BLaER1 treated with 17β-estradiol and CSF1 and Interleukin-3, amounts not matched to agents 10 nM and 100 nM (cell line): ENCODE results near the gene PPP2R2D.
A peak's percentile ranks its signal among the peaks of the same experiment; 100 is the strongest.
"Not testable (repeated sequence)": the region's sequence is repeated elsewhere in the genome, so short reads cannot be mapped to it uniquely, and the experiment has no call there.

Experiments used
- H3K27ac ChIP-seq, 11 experiments: shearing (Covaris generic); formaldehyde crosslinking; 2 replicates each; pipeline ENCODE4 v1.8.1; 2022
- H3K27me3 ChIP-seq, 11 experiments: shearing (Covaris generic); formaldehyde crosslinking; 2 replicates each; pipeline ENCODE4 v1.8.1; 2022
- H3K36me3 ChIP-seq, 11 experiments: shearing (Covaris generic); formaldehyde crosslinking; 2 replicates each; pipeline ENCODE4 v1.8.1; 2022
- H3K4me1 ChIP-seq, 10 experiments: shearing (Covaris generic); formaldehyde crosslinking; 2 replicates each; pipeline ENCODE4 v1.8.1; 2022
- H3K4me2 ChIP-seq, 11 experiments: shearing (Covaris generic); formaldehyde crosslinking; 2 replicates each; pipeline ENCODE4 v1.8.1; 2022
- H3K4me3 ChIP-seq, 10 experiments: shearing (Covaris generic); formaldehyde crosslinking; 2 replicates each; pipeline ENCODE4 v1.8.1; 2022
- H3K9ac ChIP-seq, 11 experiments: shearing (Covaris generic); formaldehyde crosslinking; 2 replicates each; pipeline ENCODE4 v1.8.1; 2022
- H3K9me3 ChIP-seq, 11 experiments: shearing (Covaris generic); formaldehyde crosslinking; replicated peaks in 1 of 11; 2 replicates each; pipeline ENCODE4 v1.8.1; 2022
- H4K20me1 ChIP-seq, 11 experiments: shearing (Covaris generic); formaldehyde crosslinking; 2 replicates each; pipeline ENCODE4 v1.8.1; 2022
- Cebpa-rat ChIP-seq, 11 experiments: shearing (Covaris generic); IDR thresholded peaks; 2 replicates each; pipeline ENCODE4 v1.8.1; 2022

Gene PPP2R2D

DNA sequence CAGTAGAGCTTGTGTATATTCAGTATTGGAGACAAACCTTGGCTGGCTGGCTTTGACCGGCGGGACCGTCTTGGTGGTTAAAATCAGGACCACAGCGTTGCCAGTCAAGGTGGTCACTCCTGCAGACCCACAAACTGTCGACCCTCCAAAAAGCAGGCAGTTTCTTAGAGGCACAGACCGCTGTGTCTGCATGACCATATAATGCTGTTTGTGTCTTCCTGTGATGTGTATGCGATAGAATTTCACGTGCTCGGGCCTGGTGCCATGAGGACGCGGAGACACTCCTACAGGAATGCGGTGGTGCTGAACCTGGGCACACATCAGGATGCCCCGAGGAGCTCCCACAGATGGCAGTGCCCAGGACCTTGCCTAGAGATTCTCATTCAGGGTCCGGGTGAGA is 46.1 kb downstream of the PPP2R2D start:
- Histone ChIP-seq H3K4me1 (peaks cover 0 to 21% (median 10%) of the 10 kb centered on the region in 10 experiments; a peak in 13 of 20 replicates), H3K4me3 (no peak overlapping the region), H3K27me3 (no peaks in the 10 kb centered on the region), H3K9me3 (peaks cover 0 to 5% (median 0%) of the 10 kb centered on the region in 11 experiments; a peak in 2 of 22 replicates), H3K27ac (no peak overlapping the region), H3K9ac (no peak overlapping the region), H4K20me1 (peaks cover 7 to 93% (median 50%) of the 10 kb centered on the region in 11 experiments; a peak in 17 of 22 replicates), H3K36me3 (peaks cover 91 to 100% (median 97%) of the 10 kb centered on the region in 11 experiments), H3K4me2 (no peak overlapping the region)
- TF ChIP-seq Cebpa-rat (IDR thresholded peaks at IDR 0.05), result no peak

GRCh38 chr10:131947631-131948347 is 47.0 kb downstream of the PPP2R2D start:
- no peak for TF ChIP-seq Cebpa-rat (IDR thresholded peaks at IDR 0.05)
- H3K36me3 ChIP-seq, result peaks cover 84 to 98% (median 91%) of the 10 kb centered on the region in 11 experiments
- H4K20me1 ChIP-seq, result peaks cover 7 to 90% (median 43%) of the 10 kb centered on the region in 11 experiments; a peak in 17 of 22 replicates
- H3K4me2 ChIP-seq, result peak overlapping the region in 7 of 11 experiments; percentile 3 to 65 (median 34); a peak in 12 of 22 replicates
- H3K4me3 ChIP-seq, result no peak overlapping the region
- H3K9me3 ChIP-seq, result peaks cover 0 to 5% (median 0%) of the 10 kb centered on the region in 11 experiments; a peak in 2 of 22 replicates
- peaks cover 0 to 21% (median 10%) of the 10 kb centered on the region in 10 experiments; a peak in 13 of 20 replicates for H3K4me1 ChIP-seq
- no peak overlapping the region for H3K27ac ChIP-seq
- H3K9ac ChIP-seq, result no peak overlapping the region
- no peaks in the 10 kb centered on the region for H3K27me3 ChIP-seq

GRCh38 chr10:131948501-131948900 is 47.7 kb downstream of the PPP2R2D start:
- Histone ChIP-seq H3K4me2 (peak overlapping the region in 1 of 11 experiments; percentile 34; a peak in 2 of 22 replicates), H3K9me3 (peaks cover 0 to 5% (median 0%) of the 10 kb centered on the region in 11 experiments; a peak in 2 of 22 replicates), H3K4me1 (peaks cover 0 to 21% (median 10%) of the 10 kb centered on the region in 10 experiments; a peak in 13 of 20 replicates), H3K9ac (no peak overlapping the region), H4K20me1 (peaks cover 1 to 90% (median 42%) of the 10 kb centered on the region in 11 experiments; a peak in 17 of 22 replicates), H3K27me3 (no peaks in the 10 kb centered on the region), H3K4me3 (no peak overlapping the region), H3K27ac (no peak overlapping the region), H3K36me3 (peaks cover 84 to 98% (median 90%) of the 10 kb centered on the region in 11 experiments)
- no peak for TF ChIP-seq Cebpa-rat (IDR thresholded peaks at IDR 0.05)

- Histone ChIP-seq H3K36me3 (peaks cover 84 to 98% (median 90%) of the 10 kb centered on the region in 11 experiments), H3K9ac (no peak overlapping the region), H3K9me3 (peaks cover 0 to 5% (median 0%) of the 10 kb centered on the region in 11 experiments; a peak in 2 of 22 replicates), H3K27me3 (no peaks in the 10 kb centered on the region), H3K4me2 (no peak overlapping the region), H3K4me1 (peaks cover 0 to 21% (median 10%) of the 10 kb centered on the region in 10 experiments; a peak in 13 of 20 replicates), H3K27ac (no peak overlapping the region), H3K4me3 (no peak overlapping the region), H4K20me1 (peaks cover 3 to 90% (median 43%) of the 10 kb centered on the region in 11 experiments; a peak in 18 of 22 replicates)
- no peak for TF ChIP-seq Cebpa-rat (IDR thresholded peaks at IDR 0.05)
Measured at GRCh38 chr10:131949041-131949862, 48.4 kb downstream of the PPP2R2D start.

GRCh38 chr10:131949908-131950307 is 49.1 kb downstream of the PPP2R2D start:
- peaks cover 0 to 21% (median 10%) of the 10 kb centered on the region in 10 experiments; a peak in 13 of 20 replicates for H3K4me1 ChIP-seq
- not testable (repeated sequence) for H3K4me2 ChIP-seq, H3K9me3 ChIP-seq, H3K9ac ChIP-seq, H3K4me3 ChIP-seq, H3K27ac ChIP-seq, H3K27me3 ChIP-seq
- peaks cover 84 to 98% (median 90%) of the 10 kb centered on the region in 11 experiments for H3K36me3 ChIP-seq
- peaks cover 3 to 90% (median 44%) of the 10 kb centered on the region in 11 experiments; a peak in 18 of 22 replicates for H4K20me1 ChIP-seq

DNA sequence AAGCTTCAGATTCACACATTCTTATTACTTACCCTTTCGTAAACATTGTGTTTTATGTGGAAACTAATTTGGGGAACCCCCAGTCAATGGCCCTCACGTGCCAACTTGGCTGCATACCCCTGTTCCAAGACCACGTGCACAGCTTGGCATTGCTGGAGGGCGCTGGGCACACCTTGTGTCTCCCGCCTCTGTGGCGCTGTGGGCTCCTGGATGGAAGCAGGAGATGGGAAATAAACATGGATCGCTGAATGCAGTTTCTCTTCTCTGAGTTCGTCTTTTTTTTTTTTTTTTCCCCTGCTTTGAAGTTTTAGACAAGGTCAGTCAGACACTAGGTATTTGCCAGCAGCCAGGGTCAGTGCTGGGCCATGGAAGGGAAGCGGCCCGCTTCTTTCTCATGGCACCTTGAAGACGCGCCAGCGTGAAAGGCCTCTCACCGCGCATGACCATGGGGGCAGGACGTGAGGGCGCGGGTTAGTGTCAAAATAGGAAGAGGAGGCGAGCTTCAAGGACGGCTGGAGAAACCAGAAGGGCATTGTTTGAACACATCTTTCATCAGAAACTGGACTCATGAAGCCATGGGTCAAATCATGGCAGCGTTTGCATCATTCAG is 53.7 kb downstream of the PPP2R2D start:
- Histone ChIP-seq H3K4me1 (no peaks in the 10 kb centered on the region), H4K20me1 (peaks cover 3 to 84% (median 27%) of the 10 kb centered on the region in 11 experiments; a peak in 20 of 22 replicates), H3K4me2 (no peak overlapping the region), H3K36me3 (peaks cover 70 to 97% (median 83%) of the 10 kb centered on the region in 11 experiments), H3K9ac (no peak overlapping the region), H3K4me3 (no peak overlapping the region), H3K27ac (no peak overlapping the region), H3K27me3 (no peaks in the 10 kb centered on the region), H3K9me3 (peaks cover 0 to 5% (median 0%) of the 10 kb centered on the region in 11 experiments; a peak in 2 of 22 replicates)
- TF ChIP-seq Cebpa-rat (IDR thresholded peaks at IDR 0.05), result no peak

DNA sequence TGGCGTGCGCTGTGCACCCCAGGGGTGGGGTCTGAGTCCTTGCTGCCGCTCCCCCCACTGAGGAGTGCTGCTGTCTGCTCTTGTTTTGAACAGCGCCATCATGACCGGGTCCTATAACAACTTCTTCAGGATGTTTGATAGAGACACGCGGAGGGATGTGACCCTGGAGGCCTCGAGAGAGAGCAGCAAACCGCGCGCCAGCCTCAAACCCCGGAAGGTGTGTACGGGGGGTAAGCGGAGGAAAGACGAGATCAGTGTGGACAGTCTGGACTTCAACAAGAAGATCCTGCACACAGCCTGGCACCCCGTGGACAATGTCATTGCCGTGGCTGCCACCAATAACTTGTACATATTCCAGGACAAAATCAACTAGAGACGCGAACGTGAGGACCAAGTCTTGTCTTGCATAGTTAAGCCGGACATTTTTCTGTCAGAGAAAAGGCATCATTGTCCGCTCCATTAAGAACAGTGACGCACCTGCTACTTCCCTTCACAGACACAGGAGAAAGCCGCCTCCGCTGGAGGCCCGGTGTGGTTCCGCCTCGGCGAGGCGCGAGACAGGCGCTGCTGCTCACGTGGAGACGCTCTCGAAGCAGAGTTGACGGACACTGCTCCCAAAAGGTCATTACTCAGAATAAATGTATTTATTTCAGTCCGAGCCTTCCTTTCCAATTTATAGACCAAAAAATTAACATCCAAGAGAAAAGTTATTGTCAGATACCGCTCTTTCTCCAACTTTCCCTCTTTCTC is 55.0 kb downstream of the PPP2R2D start:
- Histone ChIP-seq H3K4me3 (no peak overlapping the region), H3K4me2 (no peak overlapping the region), H3K9me3 (peaks cover 0 to 5% (median 0%) of the 10 kb centered on the region in 11 experiments; a peak in 2 of 22 replicates), H3K27me3 (no peaks in the 10 kb centered on the region), H4K20me1 (peaks cover 5 to 88% (median 37%) of the 10 kb centered on the region in 11 experiments; a peak in 21 of 22 replicates), H3K9ac (no peak overlapping the region), H3K36me3 (peaks cover 60 to 97% (median 82%) of the 10 kb centered on the region in 11 experiments), H3K27ac (no peak overlapping the region), H3K4me1 (peaks cover 4 to 9% (median 5%) of the 10 kb centered on the region in 10 experiments; a peak in 19 of 20 replicates)
- TF ChIP-seq Cebpa-rat (IDR thresholded peaks at IDR 0.05), result no peak

DNA sequence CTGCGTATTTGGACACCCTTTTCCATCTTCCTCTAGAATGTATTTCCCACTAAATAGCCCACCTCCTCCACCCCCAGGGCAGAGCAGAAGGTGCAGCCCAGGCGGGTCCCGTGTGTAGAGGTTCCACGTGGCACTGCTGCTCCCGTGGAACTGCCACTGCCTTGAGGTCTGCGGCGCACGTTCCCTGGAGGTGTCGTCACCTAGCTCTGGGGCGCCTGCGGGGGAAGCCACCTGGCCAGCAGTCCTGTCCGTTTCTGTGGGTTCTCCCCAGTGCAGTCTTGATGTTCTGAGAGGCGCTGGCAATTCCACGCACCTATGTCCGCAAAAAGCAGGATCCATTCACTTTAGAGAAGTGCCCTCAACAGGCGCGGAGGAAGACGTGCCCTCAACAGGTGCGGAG is 59.0 kb downstream of the PPP2R2D start:
- no peaks in the 10 kb centered on the region for H3K9me3 ChIP-seq
- no peak overlapping the region for H3K9ac ChIP-seq
- H3K4me2 ChIP-seq, result no peak overlapping the region
- no peak overlapping the region for H3K27ac ChIP-seq
- H3K4me1 ChIP-seq, result peaks cover 31 to 49% (median 46%) of the 10 kb centered on the region in 10 experiments
- no peak overlapping the region for H3K4me3 ChIP-seq
- peaks cover 37 to 65% (median 52%) of the 10 kb centered on the region in 11 experiments for H3K36me3 ChIP-seq
- TF ChIP-seq Cebpa-rat (IDR thresholded peaks at IDR 0.05), result no peak
- peaks cover 5 to 80% (median 30%) of the 10 kb centered on the region in 11 experiments; a peak in 19 of 22 replicates for H4K20me1 ChIP-seq
- H3K27me3 ChIP-seq, result no peaks in the 10 kb centered on the region
